HepG2 (cell line): ENCODE results near the gene POLR1D. TPM values are rescaled to one million over a fixed set of nuclear protein-coding genes. Genes with fewer than 3 reads are reported as not detected.

Experiments used
- ATF7-NPFF ChIP-seq: sonication (generic); formaldehyde crosslinking; IDR thresholded peaks from 2 replicates; pipeline ENCODE4 v1.8.1; 2023; ENCODE audit warnings: mild to moderate bottlenecking, low read depth, missing genetic modification reagents, moderate library complexity
- CEBPB ChIP-seq: IDR thresholded peaks from 2 replicates; pipeline ENCODE4 v1.6.1; 2011; ENCODE audit warnings: low read depth, low read length, improper control_type of control experiment, borderline replicate concordance
- DRAP1 ChIP-seq: IDR thresholded peaks from 2 replicates; pipeline ENCODE4 v1.6.1; 2016; ENCODE audit warnings: missing genetic modification reagents, missing compliant biosample characterization
- JUND ChIP-seq: sonication (generic); formaldehyde crosslinking; IDR thresholded peaks from 2 replicates; pipeline ENCODE4 v1.8.0; 2022; ENCODE audit warnings: mild to moderate bottlenecking, missing genetic modification reagents
- MAFF ChIP-seq: IDR thresholded peaks from 2 replicates; pipeline ENCODE4 v1.6.1; 2011; ENCODE audit warnings: low read depth, low read length, improper control_type of control experiment
- MXI1 ChIP-seq: IDR thresholded peaks from 3 replicates; pipeline ENCODE4 v1.6.1; 2012; ENCODE audit warnings: low read depth, low read length, inconsistent platforms, borderline replicate concordance
- STAT6 ChIP-seq: sonication (generic); formaldehyde crosslinking; IDR thresholded peaks from 2 replicates; pipeline ENCODE4 v1.4.0; 2020; ENCODE audit warnings: missing genetic modification reagents, mild to moderate bottlenecking, borderline replicate concordance
- ZC3H13 ChIP-seq: sonication (generic); formaldehyde crosslinking; IDR thresholded peaks from 2 replicates; pipeline ENCODE4 v1.8.1; 2023; ENCODE audit warnings: mild to moderate bottlenecking, missing genetic modification reagents, moderate library complexity
- ZMYM4 ChIP-seq: sonication (generic); formaldehyde crosslinking; IDR thresholded peaks from 2 replicates; pipeline ENCODE4 v1.8.1; 2023; ENCODE audit warnings: mild to moderate bottlenecking, missing genetic modification reagents
- ZNF354B ChIP-seq: sonication (generic); formaldehyde crosslinking; IDR thresholded peaks from 2 replicates; pipeline ENCODE4 v1.8.0; 2022; ENCODE audit warnings: mild to moderate bottlenecking, missing genetic modification reagents
- ZNF720 ChIP-seq: sonication (generic); formaldehyde crosslinking; IDR thresholded peaks from 2 replicates; pipeline ENCODE4 v1.4.0; 2020; ENCODE audit warnings: missing genetic modification reagents
- ZNF788 ChIP-seq: sonication (generic); formaldehyde crosslinking; IDR thresholded peaks from 2 replicates; pipeline ENCODE4 v1.5.0; 2020; ENCODE audit warnings: mild to moderate bottlenecking, missing genetic modification reagents, borderline replicate concordance
- ZNF790 ChIP-seq: sonication (generic); formaldehyde crosslinking; IDR thresholded peaks from 2 replicates; pipeline ENCODE4 v1.8.0; 2022; ENCODE audit warnings: missing genetic modification reagents, mild to moderate bottlenecking, borderline replicate concordance
- ZNF816 ChIP-seq: sonication (generic); formaldehyde crosslinking; IDR thresholded peaks from 2 replicates; pipeline ENCODE4 v1.8.0; 2022; ENCODE audit warnings: missing genetic modification reagents, mild to moderate bottlenecking, borderline replicate concordance
- polyA plus RNA-seq, 8 experiments: library from polyadenylated mRNA; depleted of rRNA in 3 of 8; stranded (reverse) in 7 of 8; unstranded in 1 of 8; fragments of >200 nt; fragmentation: Illumina TruSeq in 4 of 8; extraction: Trizol in 4 of 8; gene quantifications; 2 replicates each; pipeline versions ENCODE4 v1.2.1 to v1.2.3, GENCODE V29; 2011 to 2016; ENCODE audit warnings: low read depth in 4 of 8, missing spikeins in 1 of 8, mixed read lengths in 1 of 8; ENCODE audit not compliant: insufficient read depth in 1 of 8
- total RNA-seq, 5 experiments: library from RNA; depleted of rRNA; stranded (reverse); fragments of >200 nt; fragmentation: Illumina TruSeq; extraction: Trizol; gene quantifications; 2 replicates each; pipeline ENCODE4 v1.2.3, GENCODE V29; 2016; ENCODE audit warnings: low read depth in 1 of 5
- TF ChIP-seq, protein P1 (sequence below): sonication (generic); formaldehyde crosslinking; IDR thresholded peaks from 2 replicates; pipeline ENCODE4 v1.5.1; 2020; ENCODE audit warnings: mild to moderate bottlenecking, missing genetic modification reagents
- TF ChIP-seq, protein P2 (sequence below), 2 experiments: fragments of 450-650 bp in 1 of 2; sonication (generic) in 1 of 2; formaldehyde crosslinking; IDR thresholded peaks; 2 replicates each; pipeline versions ENCODE4 v1.5.0 to v1.8.0; 2020 to 2022; ENCODE audit warnings: mild to moderate bottlenecking in 1 of 2, missing genetic modification reagents in 1 of 2
- TF ChIP-seq, protein P3 (sequence below): fragments of 450-650 bp; IDR thresholded peaks from 2 replicates; pipeline ENCODE4 v1.6.1; 2017; ENCODE audit warnings: mild to moderate bottlenecking

The POLR1D gene
- total and polyA plus RNA-seq, 2 of the 13 experiments (the other 11 are each of a cell fraction or from before 2014, with no cell fraction given), result 183 to 490 TPM

GRCh38 chr13:27621366-27622101, at the start of gene POLR1D (continued):
- TF ChIP-seq, protein P1, sequence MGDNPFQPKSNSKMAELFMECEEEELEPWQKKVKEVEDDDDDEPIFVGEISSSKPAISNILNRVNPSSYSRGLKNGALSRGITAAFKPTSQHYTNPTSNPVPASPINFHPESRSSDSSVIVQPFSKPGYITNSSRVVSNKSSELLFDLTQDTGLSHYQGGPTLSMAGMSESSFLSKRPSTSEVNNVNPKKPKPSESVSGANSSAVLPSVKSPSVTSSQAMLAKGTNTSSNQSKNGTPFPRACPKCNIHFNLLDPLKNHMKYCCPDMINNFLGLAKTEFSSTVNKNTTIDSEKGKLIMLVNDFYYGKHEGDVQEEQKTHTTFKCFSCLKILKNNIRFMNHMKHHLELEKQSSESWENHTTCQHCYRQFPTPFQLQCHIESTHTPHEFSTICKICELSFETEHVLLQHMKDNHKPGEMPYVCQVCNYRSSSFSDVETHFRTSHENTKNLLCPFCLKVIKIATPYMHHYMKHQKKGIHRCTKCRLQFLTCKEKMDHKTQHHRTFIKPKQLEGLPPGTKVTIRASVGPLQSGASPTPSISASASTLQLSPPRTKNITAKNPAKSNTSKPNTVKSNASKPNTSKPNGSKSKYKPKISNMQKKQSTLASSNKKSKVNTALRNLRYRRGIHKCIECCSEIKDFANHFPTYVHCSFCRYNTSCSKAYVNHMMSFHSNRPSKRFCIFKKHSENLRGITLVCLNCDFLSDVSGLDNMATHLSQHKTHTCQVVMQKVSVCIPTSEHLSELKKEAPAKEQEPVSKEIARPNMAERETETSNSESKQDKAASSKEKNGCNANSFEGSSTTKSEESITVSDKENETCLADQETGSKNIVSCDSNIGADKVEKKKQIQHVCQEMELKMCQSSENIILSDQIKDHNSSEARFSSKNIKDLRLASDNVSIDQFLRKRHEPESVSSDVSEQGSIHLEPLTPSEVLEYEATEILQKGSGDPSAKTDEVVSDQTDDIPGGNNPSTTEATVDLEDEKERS, result 0 out of 2 replicates have a peak, but pooled peaks have one; percentile 38
- TF ChIP-seq CEBPB (no peak), ZNF720 (CRISPR knock-in tag) (no peak), STAT6 (CRISPR knock-in tag) (no peak), ZNF816 (CRISPR knock-in tag) (peak; percentile 60), ZMYM4 (peak; percentile 84), ZNF354B (no peak), MAFF (no peak), ZNF790 (peak; percentile 57; the same call in 1 of the 2 replicates), ZC3H13 (CRISPR knock-in tag) (peak; percentile 70; the same call in 1 of the 2 replicates), DRAP1 (CRISPR knock-in tag) (peak; percentile 66), MXI1 (peak; percentile 78; the same call in 2 of the 3 replicates), ZNF788 (peak; percentile 90; the same call in 1 of the 2 replicates), JUND (CRISPR knock-in tag) (peak; percentile 46; the same call in 1 of the 2 replicates), ATF7-NPFF (peak; percentile 83; the same call in 1 of the 2 replicates)
- TF ChIP-seq, protein P2, sequence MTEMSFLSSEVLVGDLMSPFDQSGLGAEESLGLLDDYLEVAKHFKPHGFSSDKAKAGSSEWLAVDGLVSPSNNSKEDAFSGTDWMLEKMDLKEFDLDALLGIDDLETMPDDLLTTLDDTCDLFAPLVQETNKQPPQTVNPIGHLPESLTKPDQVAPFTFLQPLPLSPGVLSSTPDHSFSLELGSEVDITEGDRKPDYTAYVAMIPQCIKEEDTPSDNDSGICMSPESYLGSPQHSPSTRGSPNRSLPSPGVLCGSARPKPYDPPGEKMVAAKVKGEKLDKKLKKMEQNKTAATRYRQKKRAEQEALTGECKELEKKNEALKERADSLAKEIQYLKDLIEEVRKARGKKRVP (CRISPR knock-in tag; IDR thresholded peaks at IDR 0.05), result peak in 1 of 2 experiments; percentile 31; a peak in 1 of 4 replicates
- TF ChIP-seq, protein P3, sequence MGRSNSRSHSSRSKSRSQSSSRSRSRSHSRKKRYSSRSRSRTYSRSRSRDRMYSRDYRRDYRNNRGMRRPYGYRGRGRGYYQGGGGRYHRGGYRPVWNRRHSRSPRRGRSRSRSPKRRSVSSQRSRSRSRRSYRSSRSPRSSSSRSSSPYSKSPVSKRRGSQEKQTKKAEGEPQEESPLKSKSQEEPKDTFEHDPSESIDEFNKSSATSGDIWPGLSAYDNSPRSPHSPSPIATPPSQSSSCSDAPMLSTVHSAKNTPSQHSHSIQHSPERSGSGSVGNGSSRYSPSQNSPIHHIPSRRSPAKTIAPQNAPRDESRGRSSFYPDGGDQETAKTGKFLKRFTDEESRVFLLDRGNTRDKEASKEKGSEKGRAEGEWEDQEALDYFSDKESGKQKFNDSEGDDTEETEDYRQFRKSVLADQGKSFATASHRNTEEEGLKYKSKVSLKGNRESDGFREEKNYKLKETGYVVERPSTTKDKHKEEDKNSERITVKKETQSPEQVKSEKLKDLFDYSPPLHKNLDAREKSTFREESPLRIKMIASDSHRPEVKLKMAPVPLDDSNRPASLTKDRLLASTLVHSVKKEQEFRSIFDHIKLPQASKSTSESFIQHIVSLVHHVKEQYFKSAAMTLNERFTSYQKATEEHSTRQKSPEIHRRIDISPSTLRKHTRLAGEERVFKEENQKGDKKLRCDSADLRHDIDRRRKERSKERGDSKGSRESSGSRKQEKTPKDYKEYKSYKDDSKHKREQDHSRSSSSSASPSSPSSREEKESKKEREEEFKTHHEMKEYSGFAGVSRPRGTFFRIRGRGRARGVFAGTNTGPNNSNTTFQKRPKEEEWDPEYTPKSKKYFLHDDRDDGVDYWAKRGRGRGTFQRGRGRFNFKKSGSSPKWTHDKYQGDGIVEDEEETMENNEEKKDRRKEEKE, result no peak
